ENCODE data around the gene LRRC30. TPM values are rescaled to one million over a fixed set of nuclear protein-coding genes. Genes with fewer than 3 reads are reported as not detected.

The LRRC30 gene
- total and polyA plus RNA-seq, 2 donors (not counting 1 experiment from before 2014, with no cell fraction given): not detected

- no peaks in the 10 kb centered on the region for H3K36me3 ChIP-seq (replicated peaks in 1 of 2; ENCODE audit: control extremely low read depth in 1 of 2, control insufficient read depth in 1 of 2, extremely low read depth in 1 of 2, insufficient read depth in 2 of 2, low read length in 1 of 2)
- 81% methylated on average over 3 of the region's 4 CpGs for WGBS (ENCODE audit: insufficient coverage)
- POLR2A ChIA-PET: no interaction called here
- H3K9me3 ChIP-seq (ENCODE audit: control extremely low read depth in 1 of 3, control insufficient read depth in 2 of 3, insufficient read depth in 1 of 3, low read length in 2 of 3): no peaks in the 10 kb centered on the region
- no peak for TF ChIP-seq CTCF (IDR thresholded peaks at IDR 0.05)
- no peak for TF ChIP-seq EZH2 (IDR thresholded peaks at IDR 0.05; ENCODE audit: borderline replicate concordance, insufficient read depth, low read depth, low read length, poor library complexity, severe bottlenecking)
- intact Hi-C loops (cut with micrococcal nuclease): no loop called here
- no peaks in the 10 kb centered on the region for H3K4me1 ChIP-seq (ENCODE audit: control insufficient read depth in 2 of 2, insufficient read depth in 2 of 2, low read length in 2 of 2)
- CTCF ChIA-PET: no interaction called here
- no peak overlapping the region for H3K4me3 ChIP-seq (ENCODE audit: control extremely low read depth in 1 of 5, extremely low read depth in 1 of 5, insufficient read depth in 1 of 5, low read depth in 2 of 5, low read length in 4 of 5)
- Mint-ChIP-seq H3K4me3 (no peak overlapping the region), H3K27me3 (no peaks in the 10 kb centered on the region), H3K27ac (no peak overlapping the region), H3K4me1 (no peaks in the 10 kb centered on the region), H3K9me3 (ENCODE audit: insufficient read depth) (no peaks in the 10 kb centered on the region)
- no peaks in the 10 kb centered on the region for H4K20me1 ChIP-seq (ENCODE audit: control insufficient read depth, insufficient read depth, low read length, poor library complexity, severe bottlenecking)
- no peaks in the 10 kb centered on the region for H3K79me2 ChIP-seq (ENCODE audit: control insufficient read depth, insufficient read depth, low read length)
- no peak overlapping the region for H2AFZ ChIP-seq (ENCODE audit: insufficient read depth, low read depth, low read length, poor library complexity, severe bottlenecking)
- H3K27ac ChIP-seq (ENCODE audit: low read length in 2 of 2): no peak overlapping the region
- no peaks in the 10 kb centered on the region for H3K27me3 ChIP-seq (replicated peaks in 1 of 4; ENCODE audit: control extremely low read depth in 1 of 4, control insufficient read depth in 3 of 4, insufficient read depth in 4 of 4, low read length in 3 of 4)
- H3K9ac ChIP-seq (ENCODE audit: low read length): no peak overlapping the region
- no peak for ATAC-seq (ENCODE audit: low read depth)
- H3K4me2 ChIP-seq (replicated peaks; ENCODE audit: low read depth, low read length, poor library complexity, severe bottlenecking): no peak overlapping the region
- no peak for DNase-seq
Measured at GRCh38 chr18:7207366-7207915, 23.4 kb upstream of the LRRC30 start.

- Mint-ChIP-seq H3K27ac (no peak overlapping the region), H3K9me3 (ENCODE audit: insufficient read depth) (no peaks in the 10 kb centered on the region), H3K4me3 (no peak overlapping the region), H3K4me1 (no peaks in the 10 kb centered on the region), H3K27me3 (no peaks in the 10 kb centered on the region)
- ChIA-PET CTCF (no interaction called here), POLR2A (no interaction called here)
- no peaks in the 10 kb centered on the region for H3K79me2 ChIP-seq (ENCODE audit: control insufficient read depth, insufficient read depth, low read length)
- H3K9me3 ChIP-seq (ENCODE audit: control extremely low read depth in 1 of 3, control insufficient read depth in 2 of 3, insufficient read depth in 1 of 3, low read length in 2 of 3): no peaks in the 10 kb centered on the region
- H3K27me3 ChIP-seq (replicated peaks in 1 of 4; ENCODE audit: control extremely low read depth in 1 of 4, control insufficient read depth in 3 of 4, insufficient read depth in 4 of 4, low read length in 3 of 4): no peaks in the 10 kb centered on the region
- no peak overlapping the region for H3K9ac ChIP-seq (ENCODE audit: low read length)
- no peaks in the 10 kb centered on the region for H4K20me1 ChIP-seq (ENCODE audit: control insufficient read depth, insufficient read depth, low read length, poor library complexity, severe bottlenecking)
- WGBS (ENCODE audit: insufficient coverage): 78% methylated on average over 4 of the region's 5 CpGs
- no peak overlapping the region for H2AFZ ChIP-seq (ENCODE audit: insufficient read depth, low read depth, low read length, poor library complexity, severe bottlenecking)
- no peak overlapping the region for H3K4me3 ChIP-seq (ENCODE audit: control extremely low read depth in 1 of 5, extremely low read depth in 1 of 5, insufficient read depth in 1 of 5, low read depth in 2 of 5, low read length in 4 of 5)
- intact Hi-C loops (cut with micrococcal nuclease): no loop called here
- no peaks in the 10 kb centered on the region for H3K4me1 ChIP-seq (ENCODE audit: control insufficient read depth in 2 of 2, insufficient read depth in 2 of 2, low read length in 2 of 2)
- H3K27ac ChIP-seq (ENCODE audit: low read length in 2 of 2): no peak overlapping the region
- TF ChIP-seq EZH2 (IDR thresholded peaks at IDR 0.05; ENCODE audit: borderline replicate concordance, insufficient read depth, low read depth, low read length, poor library complexity, severe bottlenecking) (no peak), CTCF (IDR thresholded peaks at IDR 0.05) (no peak)
- DNase-seq (no peak), ATAC-seq (ENCODE audit: low read depth) (no peak)
- no peak overlapping the region for H3K4me2 ChIP-seq (replicated peaks; ENCODE audit: low read depth, low read length, poor library complexity, severe bottlenecking)
- no peaks in the 10 kb centered on the region for H3K36me3 ChIP-seq (replicated peaks in 1 of 2; ENCODE audit: control extremely low read depth in 1 of 2, control insufficient read depth in 1 of 2, extremely low read depth in 1 of 2, insufficient read depth in 2 of 2, low read length in 1 of 2)
Measured at GRCh38 chr18:7221424-7222155, 9.3 kb upstream of the LRRC30 start.

Data from B cell (primary cell).